ENCODE data around the gene DPYSL3.

Gene DPYSL3

GRCh38 chr5:147483961-147484707, 25.7 kb downstream of the DPYSL3 start:
- DNase-seq (ENCODE audit: extremely low read depth, insufficient read length), result no peak
- no peak overlapping the region for H3K4me3 ChIP-seq (replicated peaks; ENCODE audit: low read depth, low read length)

GRCh38 chr5:147483188-147483790, 26.6 kb downstream of the DPYSL3 start:
- no peaks in the 10 kb centered on the region for H3K36me3 ChIP-seq (ENCODE audit: control insufficient read depth, insufficient read depth, low read length)
- no peak for DNase-seq (ENCODE audit: extremely low read depth, insufficient read length)
- no peaks in the 10 kb centered on the region for H3K27me3 ChIP-seq (replicated peaks; ENCODE audit: control insufficient read depth, insufficient read depth, low read length)
- H3K4me3 ChIP-seq (replicated peaks; ENCODE audit: low read depth, low read length), result no peak overlapping the region
- TF ChIP-seq, protein P1, sequence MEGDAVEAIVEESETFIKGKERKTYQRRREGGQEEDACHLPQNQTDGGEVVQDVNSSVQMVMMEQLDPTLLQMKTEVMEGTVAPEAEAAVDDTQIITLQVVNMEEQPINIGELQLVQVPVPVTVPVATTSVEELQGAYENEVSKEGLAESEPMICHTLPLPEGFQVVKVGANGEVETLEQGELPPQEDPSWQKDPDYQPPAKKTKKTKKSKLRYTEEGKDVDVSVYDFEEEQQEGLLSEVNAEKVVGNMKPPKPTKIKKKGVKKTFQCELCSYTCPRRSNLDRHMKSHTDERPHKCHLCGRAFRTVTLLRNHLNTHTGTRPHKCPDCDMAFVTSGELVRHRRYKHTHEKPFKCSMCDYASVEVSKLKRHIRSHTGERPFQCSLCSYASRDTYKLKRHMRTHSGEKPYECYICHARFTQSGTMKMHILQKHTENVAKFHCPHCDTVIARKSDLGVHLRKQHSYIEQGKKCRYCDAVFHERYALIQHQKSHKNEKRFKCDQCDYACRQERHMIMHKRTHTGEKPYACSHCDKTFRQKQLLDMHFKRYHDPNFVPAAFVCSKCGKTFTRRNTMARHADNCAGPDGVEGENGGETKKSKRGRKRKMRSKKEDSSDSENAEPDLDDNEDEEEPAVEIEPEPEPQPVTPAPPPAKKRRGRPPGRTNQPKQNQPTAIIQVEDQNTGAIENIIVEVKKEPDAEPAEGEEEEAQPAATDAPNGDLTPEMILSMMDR (IDR thresholded peaks at IDR 0.05; ENCODE audit: insufficient read depth, low read length, poor library complexity, severe bottlenecking), result no peak

More at GRCh38 chr5:147483961-147484707, 25.7 kb downstream of the DPYSL3 start:
- TF ChIP-seq, protein P1 (IDR thresholded peaks at IDR 0.05; ENCODE audit: insufficient read depth, low read length, poor library complexity, severe bottlenecking), result no peak
- H3K36me3 ChIP-seq (ENCODE audit: control insufficient read depth, insufficient read depth, low read length), result no peaks in the 10 kb centered on the region
- no peaks in the 10 kb centered on the region for H3K27me3 ChIP-seq (replicated peaks; ENCODE audit: control insufficient read depth, insufficient read depth, low read length)

DNA sequence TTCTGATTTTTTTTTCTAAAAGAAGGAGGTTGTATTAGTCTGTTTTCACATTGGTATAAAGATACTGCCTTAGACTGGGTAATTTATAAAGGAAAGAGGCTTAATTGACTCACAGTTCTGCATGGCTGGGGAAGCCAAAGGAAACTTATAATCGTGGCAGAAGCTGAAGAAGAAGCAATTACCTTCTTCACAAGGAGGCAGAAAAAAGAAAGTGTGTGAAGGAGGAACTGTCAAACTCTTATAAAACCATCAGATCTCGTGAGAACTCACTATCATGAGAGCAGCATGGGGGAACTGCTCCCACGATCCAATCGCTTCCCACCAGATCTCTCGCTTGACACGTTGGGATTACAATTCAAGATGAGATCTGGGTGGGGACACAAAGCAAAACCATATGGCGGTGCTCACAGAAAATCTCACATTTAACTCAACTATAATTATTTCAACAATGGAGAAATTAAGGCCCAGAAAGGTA, 27.1 kb downstream of the DPYSL3 start:
- no peaks in the 10 kb centered on the region for H3K27me3 ChIP-seq (replicated peaks; ENCODE audit: control insufficient read depth, insufficient read depth, low read length)
- no peaks in the 10 kb centered on the region for H3K36me3 ChIP-seq (ENCODE audit: control insufficient read depth, insufficient read depth, low read length)
- no peak overlapping the region for H3K4me3 ChIP-seq (replicated peaks; ENCODE audit: low read depth, low read length)
- TF ChIP-seq, protein P1 (IDR thresholded peaks at IDR 0.05; ENCODE audit: insufficient read depth, low read length, poor library complexity, severe bottlenecking), result no peak
- no peak for DNase-seq (ENCODE audit: extremely low read depth, insufficient read length)

DNA sequence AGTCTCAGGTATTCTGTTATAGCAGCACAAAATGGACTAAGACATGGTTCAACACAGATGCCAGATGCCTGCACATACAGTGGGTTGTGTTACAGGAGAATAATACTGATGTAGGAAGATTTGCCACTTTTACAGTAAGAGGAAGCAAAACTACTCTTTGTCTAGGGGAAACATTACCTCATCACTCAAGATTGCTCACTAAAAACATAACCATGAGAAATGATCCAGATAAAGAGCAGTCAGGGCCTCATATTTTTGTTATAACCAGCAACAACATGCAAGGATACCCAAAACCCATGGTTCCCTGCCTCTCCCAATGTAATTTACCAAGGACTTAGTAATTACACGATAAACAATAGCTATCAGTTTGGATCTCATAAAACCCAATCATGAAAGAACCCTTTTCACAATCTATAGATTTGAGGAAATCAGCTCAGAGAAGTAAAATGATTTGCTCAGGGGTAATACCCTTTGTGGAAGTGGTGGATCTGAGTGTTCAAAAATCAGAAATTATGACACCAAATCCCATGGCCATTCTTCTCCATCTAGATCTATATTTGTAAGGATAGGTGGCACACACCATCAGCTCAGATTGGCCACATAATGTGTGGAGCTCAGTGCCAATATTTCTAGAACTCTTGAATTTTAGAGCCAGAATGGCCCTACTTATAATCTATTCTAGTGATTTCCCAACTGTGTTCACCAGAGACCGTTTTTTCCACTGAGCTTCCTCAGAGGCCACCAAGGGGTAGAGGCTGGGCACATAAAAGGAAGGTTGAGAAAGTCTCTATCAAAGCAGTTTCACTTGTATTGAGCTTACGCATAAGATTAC, 27.8 kb downstream of the DPYSL3 start:
- Histone ChIP-seq H3K4me3 (replicated peaks; ENCODE audit: low read depth, low read length) (no peak overlapping the region), H3K36me3 (ENCODE audit: control insufficient read depth, insufficient read depth, low read length) (no peaks in the 10 kb centered on the region), H3K27me3 (replicated peaks; ENCODE audit: control insufficient read depth, insufficient read depth, low read length) (no peaks in the 10 kb centered on the region)
- DNase-seq (ENCODE audit: extremely low read depth, insufficient read length), result peak; percentile 64
- TF ChIP-seq, protein P1 (IDR thresholded peaks at IDR 0.05; ENCODE audit: insufficient read depth, low read length, poor library complexity, severe bottlenecking), result no peak

- peak; percentile 34 for DNase-seq (ENCODE audit: extremely low read depth, insufficient read length)
- no peaks in the 10 kb centered on the region for H3K27me3 ChIP-seq (replicated peaks; ENCODE audit: control insufficient read depth, insufficient read depth, low read length)
- H3K4me3 ChIP-seq (replicated peaks; ENCODE audit: low read depth, low read length), result no peak overlapping the region
- TF ChIP-seq, protein P1 (IDR thresholded peaks at IDR 0.05; ENCODE audit: insufficient read depth, low read length, poor library complexity, severe bottlenecking), result no peak
- H3K36me3 ChIP-seq (ENCODE audit: control insufficient read depth, insufficient read depth, low read length), result no peaks in the 10 kb centered on the region
These were observed 28.5 kb downstream of the DPYSL3 start for GRCh38 chr5:147481376-147481775.
